Measurements from ENCODE around the gene MAST4.
"Not testable (repeated sequence)": the region's sequence is repeated elsewhere in the genome, so short reads cannot be mapped to it uniquely, and the experiment has no call there.

MAST4 gene

GRCh38 chr5:66752668-66753067 is 156.5 kb downstream of the MAST4 start:
- not testable (repeated sequence) for DNase-seq

- DNase-seq = no peak
Measured at GRCh38 chr5:66757219-66757833, 161.1 kb downstream of the MAST4 start.

- DNase-seq = no peak
Measured at GRCh38 chr5:66757834-66758371, 161.7 kb downstream of the MAST4 start.

- DNase-seq = no peak
Measured at GRCh38 chr5:66769030-66769733, 173.0 kb downstream of the MAST4 start.

- DNase-seq = no peak
Measured at GRCh38 chr5:66769839-66770617, 173.8 kb downstream of the MAST4 start.

GRCh38 chr5:66777868-66778267 is 181.7 kb downstream of the MAST4 start:
- no peak for DNase-seq

- DNase-seq = no peak
Measured at GRCh38 chr5:66779528-66779927, 183.3 kb downstream of the MAST4 start.

- DNase-seq = no peak
Measured at GRCh38 chr5:66788556-66788955, 192.4 kb downstream of the MAST4 start.

- no peak for DNase-seq
Measured at GRCh38 chr5:66789434-66789833, 193.2 kb downstream of the MAST4 start.

GRCh38 chr5:66793049-66793448 is 196.9 kb downstream of the MAST4 start:
- DNase-seq = no peak

- DNase-seq = no peak
Measured at GRCh38 chr5:66795682-66796081, 199.5 kb downstream of the MAST4 start.

- DNase-seq = no peak
Measured at GRCh38 chr5:66796305-66797292, 200.4 kb downstream of the MAST4 start.

GRCh38 chr5:66802941-66803340 is 206.7 kb downstream of the MAST4 start:
- DNase-seq = no peak

GRCh38 chr5:66805514-66806430 is 209.6 kb downstream of the MAST4 start:
- no peak for DNase-seq

- DNase-seq = no peak
Measured at GRCh38 chr5:66807743-66808142, 211.6 kb downstream of the MAST4 start.

GRCh38 chr5:66808663-66809062 is 212.5 kb downstream of the MAST4 start:
- no peak for DNase-seq

- DNase-seq = no peak
Measured at GRCh38 chr5:66810151-66810550, 214.0 kb downstream of the MAST4 start.

- DNase-seq = no peak
Measured at GRCh38 chr5:66810848-66811261, 214.7 kb downstream of the MAST4 start.

- no peak for DNase-seq
Measured at GRCh38 chr5:66812291-66812690, 216.1 kb downstream of the MAST4 start.

GRCh38 chr5:66813306-66813705 is 217.1 kb downstream of the MAST4 start:
- DNase-seq = no peak
